Liver (tissue), 9 donors: ENCODE results near the gene GRID2IP. TPM values are rescaled to one million over a fixed set of nuclear protein-coding genes. Genes with fewer than 3 reads are reported as not detected.

Experiments
- DNase-seq: peaks from one replicate; pipeline ENCODE4 v3.0.0-alpha.2; 2017; ENCODE audit warnings: low spot score
- H3K27ac ChIP-seq, 2 donors: one replicate each; pipeline ENCODE4 v1.7.0; 2013; ENCODE audit warnings: inconsistent platforms in 2 of 2, low read length in 2 of 2, control low read depth in 1 of 2, low read depth in 1 of 2, mild to moderate bottlenecking in 1 of 2
- H3K27me3 ChIP-seq, 4 donors: one replicate each; pipeline versions ENCODE4 v1.6.1 to v1.7.0; 2013; ENCODE audit warnings: low read length in 3 of 4, inconsistent platforms in 1 of 4, mild to moderate bottlenecking in 1 of 4, moderate library complexity in 1 of 4; ENCODE audit not compliant: control insufficient read depth in 4 of 4, insufficient read depth in 4 of 4
- H3K36me3 ChIP-seq, 4 donors: one replicate each; pipeline versions ENCODE4 v1.6.1 to v1.7.0; 2013; ENCODE audit warnings: low read length in 3 of 4, mild to moderate bottlenecking in 3 of 4, low read depth in 1 of 4, moderate library complexity in 1 of 4; ENCODE audit not compliant: control insufficient read depth in 4 of 4, insufficient read depth in 3 of 4
- H3K4me1 ChIP-seq, 4 donors: one replicate each; pipeline versions ENCODE4 v1.6.1 to v1.7.0; 2013; ENCODE audit warnings: low read length in 3 of 4, mild to moderate bottlenecking in 3 of 4, moderate library complexity in 1 of 4; ENCODE audit not compliant: control insufficient read depth in 4 of 4, insufficient read depth in 4 of 4
- H3K4me3 ChIP-seq, 3 donors: one replicate each; pipeline versions ENCODE4 v1.6.1 to v1.7.0; 2013; ENCODE audit warnings: low read length in 3 of 3, control low read depth in 1 of 3, low read depth in 1 of 3, mild to moderate bottlenecking in 1 of 3
- H3K9ac ChIP-seq, 2 donors: one replicate each; pipeline ENCODE4 v1.7.0; 2013; ENCODE audit warnings: low read length in 2 of 2, mild to moderate bottlenecking in 2 of 2, moderate library complexity in 2 of 2, control low read depth in 1 of 2, low read depth in 1 of 2
- H3K9me3 ChIP-seq, 4 donors: one replicate each; pipeline versions ENCODE4 v1.6.1 to v1.7.0; 2013; ENCODE audit warnings: low read length in 3 of 4; ENCODE audit not compliant: control insufficient read depth in 4 of 4
- EGR1 ChIP-seq, 2 donors: IDR thresholded peaks; 2 replicates each; pipeline ENCODE4 v1.6.1; 2016 to 2018; ENCODE audit warnings: antibody characterized with exemption in 2 of 2, low read depth in 2 of 2
- FOXA1 ChIP-seq: IDR thresholded peaks from 2 replicates; pipeline ENCODE4 v1.6.1; 2016; ENCODE audit warnings: antibody characterized with exemption
- FOXA2 ChIP-seq: IDR thresholded peaks from 2 replicates; pipeline ENCODE4 v1.6.1; 2016; ENCODE audit warnings: antibody characterized with exemption
- GABPA ChIP-seq, 2 donors: IDR thresholded peaks in 1 of 2; conservative IDR thresholded peaks in 1 of 2; 2 replicates each; pipeline ENCODE4 v1.6.1; 2016; ENCODE audit warnings: antibody characterized with exemption in 2 of 2, mild to moderate bottlenecking in 1 of 2, moderate library complexity in 1 of 2
- HNF4A ChIP-seq, 2 donors: conservative IDR thresholded peaks; 2 replicates each; pipeline ENCODE4 v1.6.1; 2016; ENCODE audit warnings: antibody characterized with exemption in 2 of 2, mild to moderate bottlenecking in 2 of 2
- HNF4G ChIP-seq: IDR thresholded peaks from 2 replicates; pipeline ENCODE4 v1.6.1; 2016; ENCODE audit warnings: antibody characterized with exemption
- JUND ChIP-seq, 2 donors: IDR thresholded peaks; 2 replicates each; pipeline ENCODE4 v1.6.1; 2016; ENCODE audit warnings: antibody characterized with exemption in 2 of 2
- NR2F2 ChIP-seq: IDR thresholded peaks from 2 replicates; pipeline ENCODE4 v1.6.1; 2016; ENCODE audit warnings: antibody characterized with exemption
- RAD21 ChIP-seq, 2 donors: IDR thresholded peaks; 2 replicates each; pipeline ENCODE4 v1.6.1; 2016; ENCODE audit warnings: antibody characterized with exemption in 2 of 2, mild to moderate bottlenecking in 2 of 2
- RXRA ChIP-seq, 2 donors: IDR thresholded peaks; 2 replicates each; pipeline ENCODE4 v1.6.1; 2017 to 2018; ENCODE audit warnings: antibody characterized with exemption in 2 of 2, mild to moderate bottlenecking in 1 of 2
- SP1 ChIP-seq: IDR thresholded peaks from 2 replicates; pipeline ENCODE4 v1.6.1; 2018; ENCODE audit warnings: antibody characterized with exemption, mild to moderate bottlenecking
- TAF1 ChIP-seq: conservative IDR thresholded peaks from 2 replicates; pipeline ENCODE4 v1.6.1; 2016; ENCODE audit warnings: antibody characterized with exemption, mild to moderate bottlenecking
- YY1 ChIP-seq: IDR thresholded peaks from 2 replicates; pipeline ENCODE4 v1.6.1; 2016; ENCODE audit warnings: antibody characterized with exemption, mild to moderate bottlenecking
- whole genome bisulfite sequencing: extraction: QIAGEN DNeasy Blood & Tissue Kit; methylation state at CpG from one replicate; pipeline ENCODE4 v1.1.7; 2013; 5-methylcytosine and 5-hydroxymethylcytosine counted together
- polyA plus RNA-seq, 2 donors: library from polyadenylated mRNA; stranded (reverse) in 1 of 2; unstranded in 1 of 2; fragments of 200-250 nt in 1 of 2; fragments of >200 nt in 1 of 2; fragmentation: Nextera tagmentation in 1 of 2; extraction: Ambion mirVana in 1 of 2; gene quantifications; one replicate each; pipeline versions ENCODE4 v1.2.1 to v1.2.3, GENCODE V29; 2013 to 2015
- total RNA-seq, 2 donors: library from RNA; depleted of rRNA; stranded (reverse); fragments of >200 nt; gene quantifications; one replicate each; pipeline ENCODE4 v1.2.3, GENCODE V29; 2014
- TF ChIP-seq, protein P1 (sequence below): fragments of 150-350 bp; IDR thresholded peaks from 2 replicates; pipeline ENCODE4 v1.5.1; 2017; ENCODE audit warnings: improper control_type of control experiment, low read depth, low read length; ENCODE audit not compliant: missing input control
- TF ChIP-seq, protein P2 (sequence below): IDR thresholded peaks from 2 replicates; pipeline ENCODE4 v1.6.1; 2016; ENCODE audit warnings: antibody characterized with exemption
- TF ChIP-seq, protein P3 (sequence below): IDR thresholded peaks from 2 replicates; pipeline ENCODE4 v1.6.1; 2016; ENCODE audit warnings: antibody characterized with exemption
- TF ChIP-seq, protein P4 (sequence below): IDR thresholded peaks from 2 replicates; pipeline ENCODE4 v1.6.1; 2016; ENCODE audit warnings: antibody characterized with exemption
- TF ChIP-seq, protein P5 (sequence below): IDR thresholded peaks from 2 replicates; pipeline ENCODE4 v1.6.1; 2016; ENCODE audit warnings: antibody characterized with exemption, mild to moderate bottlenecking
- donor health status: healthy.
- donor health status: healthy.
- donor health status: healthy.
- donor health status: healthy.
- donor health status: healthy.

Gene GRID2IP
- total and polyA plus RNA-seq, 4 donors, result 0.05 to 0.08 TPM; not detected in 2

DNA sequence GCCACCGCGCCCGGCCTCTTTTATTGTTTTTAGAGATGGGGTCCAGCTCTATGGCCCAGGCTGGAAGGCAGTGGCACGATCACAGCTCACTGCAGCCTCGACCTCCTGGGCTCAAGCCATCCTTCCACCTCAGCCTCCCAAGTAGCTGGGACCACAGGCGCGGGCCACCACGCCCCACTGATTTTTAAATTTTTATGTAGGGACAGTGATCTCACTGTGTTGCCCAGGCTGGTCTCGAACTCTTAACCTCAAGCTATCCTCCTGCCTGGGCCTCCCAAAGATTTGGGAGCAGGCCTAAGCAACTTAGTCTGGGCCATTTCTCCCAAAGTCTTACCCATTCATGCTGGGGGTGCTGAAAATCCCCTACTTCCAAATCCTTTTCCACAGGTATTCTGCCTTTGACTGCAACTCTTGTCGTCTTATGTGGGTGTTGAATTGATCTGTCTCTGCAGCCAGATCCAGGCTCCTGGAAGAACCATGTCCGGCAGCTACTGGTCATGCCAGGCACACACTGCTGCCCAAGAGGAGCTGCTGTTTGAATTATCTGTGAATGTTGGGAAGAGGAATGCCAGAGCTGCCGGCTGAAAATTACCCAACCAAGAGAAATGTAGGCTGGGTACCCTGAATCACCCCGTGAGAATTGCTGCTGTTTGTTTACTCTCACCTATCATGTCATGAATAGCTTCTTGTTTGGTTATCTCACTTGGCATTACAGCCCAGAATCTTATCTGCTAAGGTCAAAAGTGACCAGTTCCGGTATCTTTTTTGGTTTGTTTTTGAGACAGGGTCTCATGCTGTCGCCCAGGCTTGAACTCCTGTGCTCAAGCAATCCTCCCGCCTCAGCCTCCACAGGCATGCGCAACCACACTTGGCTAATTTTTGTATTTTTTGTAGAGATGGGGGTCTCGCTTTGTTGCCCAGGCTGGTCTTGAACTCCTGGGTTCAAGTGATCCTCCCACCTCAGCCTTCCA, 27.1 kb upstream of the GRID2IP start (continued):
- TF ChIP-seq, protein P1, sequence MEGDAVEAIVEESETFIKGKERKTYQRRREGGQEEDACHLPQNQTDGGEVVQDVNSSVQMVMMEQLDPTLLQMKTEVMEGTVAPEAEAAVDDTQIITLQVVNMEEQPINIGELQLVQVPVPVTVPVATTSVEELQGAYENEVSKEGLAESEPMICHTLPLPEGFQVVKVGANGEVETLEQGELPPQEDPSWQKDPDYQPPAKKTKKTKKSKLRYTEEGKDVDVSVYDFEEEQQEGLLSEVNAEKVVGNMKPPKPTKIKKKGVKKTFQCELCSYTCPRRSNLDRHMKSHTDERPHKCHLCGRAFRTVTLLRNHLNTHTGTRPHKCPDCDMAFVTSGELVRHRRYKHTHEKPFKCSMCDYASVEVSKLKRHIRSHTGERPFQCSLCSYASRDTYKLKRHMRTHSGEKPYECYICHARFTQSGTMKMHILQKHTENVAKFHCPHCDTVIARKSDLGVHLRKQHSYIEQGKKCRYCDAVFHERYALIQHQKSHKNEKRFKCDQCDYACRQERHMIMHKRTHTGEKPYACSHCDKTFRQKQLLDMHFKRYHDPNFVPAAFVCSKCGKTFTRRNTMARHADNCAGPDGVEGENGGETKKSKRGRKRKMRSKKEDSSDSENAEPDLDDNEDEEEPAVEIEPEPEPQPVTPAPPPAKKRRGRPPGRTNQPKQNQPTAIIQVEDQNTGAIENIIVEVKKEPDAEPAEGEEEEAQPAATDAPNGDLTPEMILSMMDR, result no peak
- TF ChIP-seq RAD21 (IDR thresholded peaks at IDR 0.05), result no peak
- TF ChIP-seq RXRA (IDR thresholded peaks at IDR 0.05), result peak; percentile 32 to 37

DNA sequence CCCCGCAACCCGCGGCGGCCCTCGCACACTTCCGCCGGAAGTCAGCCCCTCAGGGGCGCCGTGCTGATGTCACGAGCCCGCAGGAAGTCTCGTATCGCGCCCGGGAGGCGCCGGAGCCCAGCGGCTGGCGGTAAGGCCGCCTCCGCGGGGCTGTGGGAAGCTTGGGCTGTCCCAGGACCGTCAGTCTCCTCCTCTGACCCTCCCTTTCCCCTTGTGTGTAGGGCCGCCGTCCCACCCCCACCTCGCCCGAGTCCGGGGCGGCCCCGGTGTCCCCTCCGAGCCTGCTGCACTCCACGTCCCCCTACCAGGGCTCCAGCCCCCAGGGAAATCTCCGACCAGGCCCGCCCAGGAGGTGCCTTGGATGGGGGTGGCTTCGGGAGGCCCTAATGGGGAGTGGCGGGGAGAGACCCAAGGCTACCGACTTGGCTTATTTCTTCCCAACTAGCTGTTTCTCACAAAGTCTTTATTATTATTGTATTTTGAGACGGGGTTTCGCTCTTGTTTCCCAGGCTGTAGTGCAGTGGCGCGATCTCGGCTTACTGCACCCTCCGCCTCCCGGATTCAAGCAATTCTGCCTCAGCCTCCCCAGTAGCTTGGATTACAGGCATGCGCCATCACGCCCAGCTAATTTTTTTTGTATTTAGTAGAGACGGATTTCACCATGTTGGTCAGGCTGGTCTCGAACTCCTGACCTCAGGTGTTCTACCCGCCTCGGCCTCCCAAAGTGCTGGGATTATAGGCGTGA, 26.3 kb upstream of the GRID2IP start, which contains the start of gene ZDHHC4:
Gene ZDHHC4 (plus strand): TSS at position 86 of the 745 bp plus-strand sequence. CDS start 3,108 bp downstream, outside the sequence.
- H3K27me3 ChIP-seq, result no peaks in the 10 kb centered on the region
- H3K4me1 ChIP-seq, result peaks cover 0 to 12% (median 9%) of the 10 kb centered on the region in 4 donors
- H3K36me3 ChIP-seq, result peaks cover 7 to 27% (median 19%) of the 10 kb centered on the region in 4 donors
- peak within 1 kb of the TSS; percentile 61 to 84 for H3K9ac ChIP-seq
- DNase-seq, result peak; percentile 87
- WGBS, result 16% methylated on average over 51 of the region's 51 CpGs
- no peaks in the 10 kb centered on the region for H3K9me3 ChIP-seq
- H3K4me3 ChIP-seq, result peak within 1 kb of the TSS; percentile 35 to 84 (median 75)
- no peak for TF ChIP-seq FOXA2
- peak; percentile 60 for TF ChIP-seq YY1
- TF ChIP-seq TAF1, result no peak
- peak; percentile 93 to 95 for TF ChIP-seq GABPA (IDR thresholded peaks at IDR 0.05 in 1 of 2, conservative IDR thresholded peaks at IDR 0.05 in 1 of 2)
- no peak for TF ChIP-seq RXRA (IDR thresholded peaks at IDR 0.05)
- TF ChIP-seq RAD21 (IDR thresholded peaks at IDR 0.05), result peak in 1 of 2 donors; percentile 10
- peak; percentile 21 for TF ChIP-seq SP1
- TF ChIP-seq, protein P2, sequence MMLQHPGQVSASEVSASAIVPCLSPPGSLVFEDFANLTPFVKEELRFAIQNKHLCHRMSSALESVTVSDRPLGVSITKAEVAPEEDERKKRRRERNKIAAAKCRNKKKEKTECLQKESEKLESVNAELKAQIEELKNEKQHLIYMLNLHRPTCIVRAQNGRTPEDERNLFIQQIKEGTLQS, result no peak
- peak in 1 of 2 donors; percentile 45 for TF ChIP-seq EGR1 (IDR thresholded peaks at IDR 0.05; ENCODE audit: low read depth in 2 of 2)
- TF ChIP-seq, protein P3, sequence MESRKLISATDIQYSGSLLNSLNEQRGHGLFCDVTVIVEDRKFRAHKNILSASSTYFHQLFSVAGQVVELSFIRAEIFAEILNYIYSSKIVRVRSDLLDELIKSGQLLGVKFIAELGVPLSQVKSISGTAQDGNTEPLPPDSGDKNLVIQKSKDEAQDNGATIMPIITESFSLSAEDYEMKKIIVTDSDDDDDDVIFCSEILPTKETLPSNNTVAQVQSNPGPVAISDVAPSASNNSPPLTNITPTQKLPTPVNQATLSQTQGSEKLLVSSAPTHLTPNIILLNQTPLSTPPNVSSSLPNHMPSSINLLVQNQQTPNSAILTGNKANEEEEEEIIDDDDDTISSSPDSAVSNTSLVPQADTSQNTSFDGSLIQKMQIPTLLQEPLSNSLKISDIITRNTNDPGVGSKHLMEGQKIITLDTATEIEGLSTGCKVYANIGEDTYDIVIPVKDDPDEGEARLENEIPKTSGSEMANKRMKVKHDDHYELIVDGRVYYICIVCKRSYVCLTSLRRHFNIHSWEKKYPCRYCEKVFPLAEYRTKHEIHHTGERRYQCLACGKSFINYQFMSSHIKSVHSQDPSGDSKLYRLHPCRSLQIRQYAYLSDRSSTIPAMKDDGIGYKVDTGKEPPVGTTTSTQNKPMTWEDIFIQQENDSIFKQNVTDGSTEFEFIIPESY, result peak; percentile 59
- no peak for TF ChIP-seq JUND (IDR thresholded peaks at IDR 0.05)
- no peak for TF ChIP-seq HNF4A (conservative IDR thresholded peaks at IDR 0.05)
- TF ChIP-seq FOXA1, result no peak
- TF ChIP-seq HNF4G, result no peak
- TF ChIP-seq, protein P4, sequence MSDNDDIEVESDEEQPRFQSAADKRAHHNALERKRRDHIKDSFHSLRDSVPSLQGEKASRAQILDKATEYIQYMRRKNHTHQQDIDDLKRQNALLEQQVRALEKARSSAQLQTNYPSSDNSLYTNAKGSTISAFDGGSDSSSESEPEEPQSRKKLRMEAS, result no peak
- TF ChIP-seq NR2F2, result peak; percentile 27
- TF ChIP-seq, protein P1, result no peak
- TF ChIP-seq, protein P5, sequence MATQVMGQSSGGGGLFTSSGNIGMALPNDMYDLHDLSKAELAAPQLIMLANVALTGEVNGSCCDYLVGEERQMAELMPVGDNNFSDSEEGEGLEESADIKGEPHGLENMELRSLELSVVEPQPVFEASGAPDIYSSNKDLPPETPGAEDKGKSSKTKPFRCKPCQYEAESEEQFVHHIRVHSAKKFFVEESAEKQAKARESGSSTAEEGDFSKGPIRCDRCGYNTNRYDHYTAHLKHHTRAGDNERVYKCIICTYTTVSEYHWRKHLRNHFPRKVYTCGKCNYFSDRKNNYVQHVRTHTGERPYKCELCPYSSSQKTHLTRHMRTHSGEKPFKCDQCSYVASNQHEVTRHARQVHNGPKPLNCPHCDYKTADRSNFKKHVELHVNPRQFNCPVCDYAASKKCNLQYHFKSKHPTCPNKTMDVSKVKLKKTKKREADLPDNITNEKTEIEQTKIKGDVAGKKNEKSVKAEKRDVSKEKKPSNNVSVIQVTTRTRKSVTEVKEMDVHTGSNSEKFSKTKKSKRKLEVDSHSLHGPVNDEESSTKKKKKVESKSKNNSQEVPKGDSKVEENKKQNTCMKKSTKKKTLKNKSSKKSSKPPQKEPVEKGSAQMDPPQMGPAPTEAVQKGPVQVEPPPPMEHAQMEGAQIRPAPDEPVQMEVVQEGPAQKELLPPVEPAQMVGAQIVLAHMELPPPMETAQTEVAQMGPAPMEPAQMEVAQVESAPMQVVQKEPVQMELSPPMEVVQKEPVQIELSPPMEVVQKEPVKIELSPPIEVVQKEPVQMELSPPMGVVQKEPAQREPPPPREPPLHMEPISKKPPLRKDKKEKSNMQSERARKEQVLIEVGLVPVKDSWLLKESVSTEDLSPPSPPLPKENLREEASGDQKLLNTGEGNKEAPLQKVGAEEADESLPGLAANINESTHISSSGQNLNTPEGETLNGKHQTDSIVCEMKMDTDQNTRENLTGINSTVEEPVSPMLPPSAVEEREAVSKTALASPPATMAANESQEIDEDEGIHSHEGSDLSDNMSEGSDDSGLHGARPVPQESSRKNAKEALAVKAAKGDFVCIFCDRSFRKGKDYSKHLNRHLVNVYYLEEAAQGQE, result no peak
- H3K27ac ChIP-seq, result peak within 1 kb of the TSS; percentile 59 to 87
